GM18499 (cell line): ENCODE measurements around the gene GNG2.

Experiments
- ATAC-seq: cut with Tn5 transposase; IDR thresholded peaks from one replicate; pipeline ENCODE4 v1.9.1; 2021; ENCODE audit warnings: moderate number of reproducible peaks; ENCODE audit not compliant: insufficient read depth, unreplicated experiment

GNG2 gene

DNA sequence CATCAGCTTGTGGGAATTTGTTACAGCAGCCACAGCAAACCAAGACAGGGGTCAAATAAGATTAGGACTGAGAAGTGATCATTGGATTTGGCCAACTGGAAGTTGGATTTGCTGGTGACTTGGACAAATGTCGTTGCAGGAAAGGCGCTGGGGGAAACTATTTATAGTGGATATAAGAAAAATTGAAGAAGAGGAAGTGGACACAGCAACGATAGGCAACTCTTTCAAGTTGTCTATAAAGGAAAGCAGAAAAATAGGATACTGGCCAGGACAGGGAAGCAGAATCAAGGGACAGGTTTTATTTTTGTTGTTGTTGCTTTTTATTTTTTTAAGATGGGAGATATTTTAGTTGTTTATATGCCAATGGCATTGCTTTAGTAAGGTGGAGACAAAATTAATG, 72.8 kb downstream of the GNG2 start:
- no peak for ATAC-seq

DNA sequence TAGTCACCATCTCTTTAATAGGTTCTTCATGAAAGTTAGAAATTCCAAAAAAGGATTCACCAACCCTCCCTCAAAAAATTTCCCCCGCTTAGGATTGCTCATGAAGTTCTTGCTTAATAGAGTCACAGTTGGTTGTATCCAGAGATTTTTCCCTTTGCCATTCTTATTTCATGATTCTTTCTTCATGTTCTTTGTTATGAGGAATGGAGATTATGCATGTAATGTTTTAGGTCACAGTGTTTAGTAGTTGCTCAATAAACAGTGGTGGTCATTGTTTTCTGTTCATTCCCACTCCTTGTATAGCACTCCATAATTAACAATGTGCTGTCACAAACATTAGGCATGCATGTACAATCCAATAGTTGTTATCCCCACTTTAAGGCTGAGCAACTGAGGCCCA, 77.7 kb downstream of the GNG2 start:
- ATAC-seq: no peak

DNA sequence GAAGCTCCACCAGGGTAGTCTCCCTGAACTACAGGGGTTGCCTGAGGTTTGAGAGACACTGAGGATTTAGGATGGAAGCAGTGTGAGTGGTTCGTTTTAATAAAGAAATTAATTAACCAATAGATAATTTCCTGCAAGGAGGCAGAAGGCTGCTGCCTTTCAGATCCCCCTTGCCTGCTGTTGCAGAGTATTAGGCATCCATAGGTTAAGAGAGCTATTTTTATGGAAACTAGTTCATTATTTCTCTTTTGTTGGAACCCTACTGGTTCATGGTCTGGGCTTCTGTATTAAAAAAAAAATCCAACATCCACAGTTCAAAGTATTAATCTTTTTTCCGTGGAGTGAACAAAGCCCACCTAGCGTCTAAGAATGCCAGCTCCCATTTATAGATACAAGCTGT, 78.4 kb downstream of the GNG2 start:
- no peak for ATAC-seq

DNA sequence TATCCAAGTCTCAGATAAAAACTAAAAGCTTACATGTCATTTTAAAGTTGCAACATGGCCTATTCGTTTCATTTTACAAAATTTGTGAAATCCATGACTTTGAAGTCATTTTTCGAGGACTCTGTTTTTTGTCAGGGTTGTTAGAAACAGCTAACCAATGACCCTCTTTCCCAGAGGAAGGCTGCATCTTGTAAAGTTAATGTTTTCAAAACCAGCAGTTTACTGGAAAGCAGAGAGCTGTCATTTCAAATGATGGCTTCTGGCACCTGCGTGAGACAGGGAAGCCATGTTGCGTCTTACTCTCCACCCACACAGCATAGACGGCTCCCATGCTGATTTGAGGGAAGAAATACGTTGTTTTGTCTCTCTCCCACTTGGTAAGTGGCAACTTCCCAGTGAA, 78.8 kb downstream of the GNG2 start:
- ATAC-seq: no peak

- ATAC-seq: no peak
Measured at GRCh38 chr14:51939755-51940301, 79.4 kb downstream of the GNG2 start.

DNA sequence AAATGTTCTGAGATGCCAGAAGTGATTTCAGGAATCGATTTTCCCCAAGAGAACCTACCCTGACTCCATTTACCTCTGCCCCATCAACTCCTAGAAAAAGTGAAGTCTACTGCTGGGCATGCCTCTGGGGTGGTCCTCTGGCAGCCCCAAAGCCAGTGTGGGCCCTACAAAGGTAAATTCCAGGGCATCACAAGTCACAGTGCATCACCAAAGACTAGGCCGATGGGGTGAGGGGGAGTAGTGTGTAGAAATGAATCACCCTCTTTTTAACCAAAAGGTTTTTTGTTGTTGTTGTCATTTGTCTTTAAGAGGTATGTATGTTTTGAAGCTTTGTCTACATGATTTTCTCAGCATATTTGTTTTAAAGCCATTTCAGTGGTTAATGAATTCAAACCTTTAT, 82.6 kb downstream of the GNG2 start:
- no peak for ATAC-seq

GRCh38 chr14:51950007-51950406, 89.6 kb downstream of the GNG2 start:
- no peak for ATAC-seq

DNA sequence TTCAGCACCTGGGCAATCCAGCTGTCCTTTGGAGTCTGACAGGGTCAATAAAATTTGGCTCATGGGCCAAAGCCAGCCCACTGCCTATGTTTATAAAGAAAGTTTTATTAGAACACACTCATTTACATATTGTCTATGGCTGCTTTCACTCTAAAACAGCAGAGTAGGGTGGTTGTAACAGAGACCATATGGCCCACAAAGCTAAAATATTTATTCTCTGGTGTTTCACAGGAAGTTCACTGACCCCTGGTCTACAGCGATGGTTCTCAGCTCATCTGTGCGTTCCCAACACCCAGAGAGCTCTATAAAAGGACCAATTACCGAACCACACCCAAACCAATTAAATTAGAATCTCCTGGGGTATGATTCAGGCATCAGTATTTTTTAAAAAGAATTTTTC, 91.2 kb downstream of the GNG2 start:
- no peak for ATAC-seq

DNA sequence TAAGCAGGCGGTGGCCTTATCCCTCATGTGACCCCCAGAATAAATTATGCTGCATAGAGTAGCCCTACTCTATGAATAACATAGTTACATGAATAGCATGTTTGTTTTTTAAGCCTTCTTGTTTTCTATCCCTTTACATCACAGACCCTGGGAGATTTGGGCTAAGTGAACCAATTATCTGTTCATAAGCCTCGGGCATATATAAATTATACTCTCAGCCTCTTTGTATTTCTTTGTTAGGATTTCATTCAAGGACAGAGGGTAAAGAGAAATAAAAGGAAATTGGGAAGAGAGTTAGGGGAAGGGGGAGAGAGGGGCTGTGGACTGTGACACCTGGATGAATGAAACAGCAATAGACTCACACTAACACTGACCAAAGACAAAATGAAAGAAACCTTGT, 93.6 kb downstream of the GNG2 start:
- no peak for ATAC-seq

DNA sequence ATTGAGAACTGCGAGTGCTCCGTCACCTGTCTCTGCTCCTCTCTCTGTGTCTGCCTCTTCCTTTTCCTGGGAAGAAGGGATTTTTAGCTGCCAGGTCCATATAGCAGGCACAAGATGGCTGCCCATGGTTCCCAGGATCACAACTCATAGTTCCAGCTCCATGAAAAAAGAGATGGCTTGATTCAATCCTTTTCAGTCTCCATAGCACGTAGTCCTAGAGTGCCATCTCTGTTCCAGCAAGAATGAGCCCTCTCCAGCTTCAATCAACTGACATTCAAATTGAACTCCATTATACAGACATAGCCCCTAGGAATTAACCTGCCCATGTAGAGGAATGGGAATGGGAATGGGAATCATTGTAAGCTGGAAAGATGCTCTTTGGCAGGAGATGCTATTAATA, 94.2 kb downstream of the GNG2 start:
- ATAC-seq: no peak

DNA sequence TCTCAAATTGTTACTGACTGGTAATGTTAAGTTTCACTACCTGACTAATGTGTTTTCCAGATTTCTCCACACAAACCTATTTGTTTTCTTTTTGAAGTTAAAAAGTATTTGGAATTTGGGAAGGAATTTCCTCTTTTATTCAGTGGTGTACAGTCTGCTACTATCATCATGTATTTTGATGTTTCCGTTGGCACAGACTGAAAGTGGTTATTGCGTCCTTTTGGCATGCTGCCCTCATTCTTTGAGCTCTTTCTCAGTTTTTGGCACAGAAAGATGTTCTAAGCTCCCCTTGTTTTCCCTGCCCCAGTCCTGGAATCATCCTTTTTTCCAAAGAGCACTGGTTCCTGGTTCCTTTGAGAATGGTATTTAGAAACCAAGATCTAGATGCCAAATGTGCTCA, 97.5 kb downstream of the GNG2 start:
- no peak for ATAC-seq

- ATAC-seq: no peak
Measured at GRCh38 chr14:51959928-51960327, 99.5 kb downstream of the GNG2 start.

- no peak for ATAC-seq
Measured at GRCh38 chr14:51960866-51961265, 100.5 kb downstream of the GNG2 start.

GRCh38 chr14:51962711-51963110, 102.3 kb downstream of the GNG2 start:
- ATAC-seq: no peak

DNA sequence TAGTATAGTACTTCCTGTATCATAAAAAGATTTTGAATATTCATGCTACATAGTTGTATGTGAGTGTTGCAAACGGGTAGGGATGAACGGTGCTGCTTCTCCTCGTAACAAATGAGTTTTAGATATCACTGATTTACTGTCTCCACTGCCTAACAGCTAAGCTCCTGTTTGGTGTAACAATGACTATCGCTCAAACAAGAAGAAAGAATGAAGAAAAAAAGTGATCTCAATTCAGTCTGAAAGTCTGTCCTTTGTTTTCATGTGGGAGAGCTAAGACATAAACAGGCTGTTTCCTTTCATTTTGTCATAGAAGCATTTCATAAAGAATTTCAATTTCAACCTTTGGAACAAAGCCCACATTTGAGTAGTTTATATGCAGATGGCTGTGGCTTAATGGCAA, 102.9 kb downstream of the GNG2 start:
- no peak for ATAC-seq

DNA sequence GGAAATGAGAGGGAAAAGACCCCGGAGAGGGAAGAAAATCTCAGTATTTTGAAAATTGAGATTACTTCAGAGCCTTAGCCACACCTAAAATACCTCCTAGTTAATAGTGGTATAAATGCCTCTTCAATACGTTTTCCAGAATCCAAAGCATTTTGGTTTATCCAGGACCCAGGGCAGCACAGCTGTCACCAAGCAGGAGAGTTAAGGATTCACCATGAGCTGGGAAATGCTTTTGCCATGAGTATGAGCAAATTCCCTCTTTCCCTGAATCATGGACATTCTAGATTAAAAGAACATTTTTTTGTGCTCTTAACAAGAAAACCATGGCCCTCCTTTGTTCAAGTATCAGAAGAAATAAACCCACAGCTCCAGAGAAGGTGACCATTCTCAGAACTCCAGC, 107.1 kb downstream of the GNG2 start:
- no peak for ATAC-seq

DNA sequence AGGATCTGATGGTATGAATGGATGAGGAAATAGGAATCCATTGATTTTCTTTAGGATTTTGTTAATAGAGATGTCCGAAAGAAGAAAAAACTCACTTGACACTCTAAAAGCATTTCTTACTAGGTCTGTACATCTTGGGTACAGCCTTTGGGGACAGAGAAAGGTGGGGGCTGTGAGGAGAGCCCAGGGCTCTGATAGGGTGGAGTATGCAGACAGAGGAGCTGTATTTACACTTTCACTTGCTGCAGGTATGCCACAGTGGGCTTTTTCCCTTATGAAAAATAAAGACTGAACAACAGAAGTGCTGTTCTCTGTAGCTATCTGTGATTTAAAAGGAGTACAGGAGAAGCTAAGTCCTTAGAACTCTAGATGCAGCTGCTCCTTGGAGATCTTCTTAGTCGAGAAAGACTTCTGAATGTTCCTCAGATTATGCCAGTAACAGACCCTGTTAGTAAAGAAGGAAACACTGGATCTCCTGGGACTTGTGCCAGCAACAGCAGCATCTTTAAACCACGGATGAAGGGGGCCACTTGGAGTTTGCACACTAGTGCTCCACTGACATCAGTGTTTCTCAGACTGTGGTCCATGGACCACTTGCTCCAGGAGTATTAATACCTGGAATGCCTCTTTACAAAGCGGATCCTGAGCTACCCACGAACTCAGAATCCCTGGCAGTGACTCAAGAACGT, 109.6 kb downstream of the GNG2 start:
- no peak for ATAC-seq

DNA sequence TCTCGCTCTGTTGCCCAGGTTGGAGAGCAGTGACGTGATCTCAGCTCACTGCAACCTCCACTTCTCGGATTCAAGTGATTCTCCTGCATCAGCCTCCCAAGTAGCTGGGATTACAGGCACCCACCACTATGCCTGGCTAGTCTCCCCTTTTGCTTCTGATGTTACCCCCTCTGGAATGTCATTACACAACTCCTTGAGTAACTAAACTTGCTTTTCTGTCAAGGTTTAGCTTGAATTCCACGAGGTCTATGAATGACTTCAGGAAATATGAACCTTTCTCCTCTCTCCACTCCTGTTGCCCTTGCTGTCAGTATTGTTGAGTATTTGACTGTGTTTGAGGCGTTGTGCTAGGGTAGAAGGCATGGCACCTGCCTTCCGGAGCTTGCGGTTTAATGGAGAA, 112.2 kb downstream of the GNG2 start:
- no peak for ATAC-seq

- no peak for ATAC-seq
Measured at GRCh38 chr14:51977075-51977474, 116.7 kb downstream of the GNG2 start.

DNA sequence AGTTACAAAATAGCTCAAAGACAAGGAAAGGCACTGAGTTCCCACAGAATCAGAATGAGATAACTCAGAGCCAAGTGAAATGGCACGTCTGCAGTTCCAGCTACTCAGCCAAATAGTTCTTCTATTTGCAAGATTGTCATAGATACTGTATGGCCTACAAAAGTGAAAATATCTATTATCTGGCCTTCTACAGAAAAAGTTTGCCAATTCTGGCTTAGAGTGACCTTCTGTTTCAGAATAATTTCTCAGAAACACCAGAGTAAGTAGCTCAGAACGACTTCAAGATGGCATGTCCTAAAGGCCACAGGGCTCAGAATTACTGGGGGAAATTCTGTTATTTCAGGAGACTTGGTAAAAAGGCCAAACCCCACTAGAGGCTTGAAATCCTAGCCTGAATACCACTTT, 118.3 kb downstream of the GNG2 start:
- no peak for ATAC-seq

DNA sequence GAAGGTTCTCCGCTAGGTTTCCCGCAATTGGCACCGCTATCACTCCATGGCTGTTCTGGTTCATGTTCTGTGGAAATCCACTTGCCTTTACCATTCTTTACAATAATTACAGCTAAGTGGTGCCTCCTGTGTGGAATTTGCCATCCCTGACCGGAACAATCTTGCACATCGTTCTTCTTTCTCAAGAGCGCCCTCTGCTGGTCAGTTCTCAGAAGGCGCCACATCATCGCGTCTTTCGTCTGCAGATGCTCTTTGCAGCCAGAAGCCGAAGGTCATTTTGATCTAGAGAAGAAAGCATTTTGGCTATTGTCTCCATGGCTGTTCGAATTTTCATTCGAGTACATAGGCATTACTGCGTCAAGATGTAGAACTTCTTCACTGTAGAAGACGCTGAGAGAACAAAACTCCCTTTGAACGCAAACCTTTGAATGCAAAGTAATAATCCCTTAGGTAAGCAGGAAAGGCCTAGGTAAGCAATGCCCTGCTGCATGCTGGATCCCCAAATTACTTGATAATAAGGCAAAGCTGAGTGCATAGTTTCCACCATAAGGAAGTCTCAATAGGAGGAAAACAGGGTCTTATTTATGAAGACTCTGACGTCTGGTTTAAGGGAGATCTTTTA, 118.8 kb downstream of the GNG2 start:
- no peak for ATAC-seq

GRCh38 chr14:51981218-51981854, 120.9 kb downstream of the GNG2 start:
- no peak for ATAC-seq
